GM18858 (cell line): ENCODE measurements around the gene KDM3B.
"Not testable (repeated sequence)": the region's sequence is repeated elsewhere in the genome, so short reads cannot be mapped to it uniquely, and the experiment has no call there.

Experiments
- ATAC-seq: cut with Tn5 transposase; IDR thresholded peaks from one replicate; pipeline ENCODE4 v1.9.1; 2021; ENCODE audit not compliant: unreplicated experiment

The KDM3B gene

GRCh38 chr5:138465261-138466124 lies 113.0 kb downstream of the KDM3B start, which contains the start of gene EGR1:
EGR1 (plus strand) TSS chr5:138465479; CDS start chr5:138465762, 283 bp downstream.
- ATAC-seq = peak; percentile 36

- no peak for ATAC-seq
Measured at GRCh38 chr5:138466125-138466899, 113.8 kb downstream of the KDM3B start.

DNA sequence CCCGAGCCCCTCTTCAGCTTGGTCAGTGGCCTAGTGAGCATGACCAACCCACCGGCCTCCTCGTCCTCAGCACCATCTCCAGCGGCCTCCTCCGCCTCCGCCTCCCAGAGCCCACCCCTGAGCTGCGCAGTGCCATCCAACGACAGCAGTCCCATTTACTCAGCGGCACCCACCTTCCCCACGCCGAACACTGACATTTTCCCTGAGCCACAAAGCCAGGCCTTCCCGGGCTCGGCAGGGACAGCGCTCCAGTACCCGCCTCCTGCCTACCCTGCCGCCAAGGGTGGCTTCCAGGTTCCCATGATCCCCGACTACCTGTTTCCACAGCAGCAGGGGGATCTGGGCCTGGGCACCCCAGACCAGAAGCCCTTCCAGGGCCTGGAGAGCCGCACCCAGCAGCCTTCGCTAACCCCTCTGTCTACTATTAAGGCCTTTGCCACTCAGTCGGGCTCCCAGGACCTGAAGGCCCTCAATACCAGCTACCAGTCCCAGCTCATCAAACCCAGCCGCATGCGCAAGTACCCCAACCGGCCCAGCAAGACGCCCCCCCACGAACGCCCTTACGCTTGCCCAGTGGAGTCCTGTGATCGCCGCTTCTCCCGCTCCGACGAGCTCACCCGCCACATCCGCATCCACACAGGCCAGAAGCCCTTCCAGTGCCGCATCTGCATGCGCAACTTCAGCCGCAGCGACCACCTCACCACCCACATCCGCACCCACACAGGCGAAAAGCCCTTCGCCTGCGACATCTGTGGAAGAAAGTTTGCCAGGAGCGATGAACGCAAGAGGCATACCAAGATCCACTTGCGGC lies 114.6 kb downstream of the KDM3B start:
- ATAC-seq = no peak

DNA sequence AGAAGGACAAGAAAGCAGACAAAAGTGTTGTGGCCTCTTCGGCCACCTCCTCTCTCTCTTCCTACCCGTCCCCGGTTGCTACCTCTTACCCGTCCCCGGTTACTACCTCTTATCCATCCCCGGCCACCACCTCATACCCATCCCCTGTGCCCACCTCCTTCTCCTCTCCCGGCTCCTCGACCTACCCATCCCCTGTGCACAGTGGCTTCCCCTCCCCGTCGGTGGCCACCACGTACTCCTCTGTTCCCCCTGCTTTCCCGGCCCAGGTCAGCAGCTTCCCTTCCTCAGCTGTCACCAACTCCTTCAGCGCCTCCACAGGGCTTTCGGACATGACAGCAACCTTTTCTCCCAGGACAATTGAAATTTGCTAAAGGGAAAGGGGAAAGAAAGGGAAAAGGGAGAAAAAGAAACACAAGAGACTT lies 115.2 kb downstream of the KDM3B start:
- no peak for ATAC-seq

DNA sequence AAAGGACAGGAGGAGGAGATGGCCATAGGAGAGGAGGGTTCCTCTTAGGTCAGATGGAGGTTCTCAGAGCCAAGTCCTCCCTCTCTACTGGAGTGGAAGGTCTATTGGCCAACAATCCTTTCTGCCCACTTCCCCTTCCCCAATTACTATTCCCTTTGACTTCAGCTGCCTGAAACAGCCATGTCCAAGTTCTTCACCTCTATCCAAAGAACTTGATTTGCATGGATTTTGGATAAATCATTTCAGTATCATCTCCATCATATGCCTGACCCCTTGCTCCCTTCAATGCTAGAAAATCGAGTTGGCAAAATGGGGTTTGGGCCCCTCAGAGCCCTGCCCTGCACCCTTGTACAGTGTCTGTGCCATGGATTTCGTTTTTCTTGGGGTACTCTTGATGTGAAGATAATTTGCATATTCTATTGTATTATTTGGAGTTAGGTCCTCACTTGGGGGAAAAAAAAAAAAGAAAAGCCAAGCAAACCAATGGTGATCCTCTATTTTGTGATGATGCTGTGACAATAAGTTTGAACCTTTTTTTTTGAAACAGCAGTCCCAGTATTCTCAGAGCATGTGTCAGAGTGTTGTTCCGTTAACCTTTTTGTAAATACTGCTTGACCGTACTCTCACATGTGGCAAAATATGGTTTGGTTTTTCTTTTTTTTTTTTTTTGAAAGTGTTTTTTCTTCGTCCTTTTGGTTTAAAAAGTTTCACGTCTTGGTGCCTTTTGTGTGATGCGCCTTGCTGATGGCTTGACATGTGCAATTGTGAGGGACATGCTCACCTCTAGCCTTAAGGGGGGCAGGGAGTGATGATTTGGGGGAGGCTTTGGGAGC lies 115.9 kb downstream of the KDM3B start:
- no peak for ATAC-seq

- no peak for ATAC-seq
Measured at GRCh38 chr5:138468966-138469539, 116.6 kb downstream of the KDM3B start.

DNA sequence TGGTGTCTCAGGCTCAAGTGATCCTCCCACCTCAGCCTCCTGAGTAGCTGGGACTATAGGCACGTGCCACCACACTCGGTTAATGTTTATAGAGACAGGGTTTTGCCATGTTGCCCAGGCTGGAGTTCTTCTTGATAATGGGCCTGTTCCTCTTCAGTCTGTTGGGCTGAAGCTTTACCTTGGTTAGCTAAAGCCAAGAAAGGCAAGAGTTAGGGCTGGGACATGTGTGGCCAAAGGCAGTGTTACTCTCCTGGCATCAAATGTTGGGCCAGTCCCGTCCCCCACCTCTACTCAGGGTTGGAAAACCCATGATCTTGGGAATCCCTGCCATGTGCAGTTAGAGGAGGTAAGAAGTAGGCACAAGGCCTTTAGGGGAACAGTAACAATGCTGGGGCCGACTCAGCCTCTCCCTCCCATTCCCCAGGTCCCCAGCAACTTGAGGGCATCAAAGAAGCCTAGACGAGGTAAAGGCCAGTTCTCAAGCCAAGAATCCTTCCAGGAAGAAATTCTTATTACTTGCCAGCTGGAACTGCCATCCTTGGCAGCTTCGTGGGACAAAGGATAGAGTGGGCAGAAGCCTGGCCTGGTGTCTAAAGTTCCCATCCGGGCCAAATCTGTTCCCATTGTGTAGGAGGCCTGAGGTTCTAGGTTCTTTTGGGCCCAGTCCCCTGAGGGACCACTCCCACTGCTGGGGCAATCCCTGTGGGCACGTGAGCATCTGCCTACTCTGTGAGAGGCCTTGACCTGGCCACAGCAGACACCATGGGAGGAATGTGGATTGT lies 117.2 kb downstream of the KDM3B start:
- ATAC-seq = no peak

GRCh38 chr5:138470322-138471051 lies 118.0 kb downstream of the KDM3B start:
- ATAC-seq = no peak

- ATAC-seq = no peak
Measured at GRCh38 chr5:138471052-138471361, 118.5 kb downstream of the KDM3B start.

- ATAC-seq = no peak
Measured at GRCh38 chr5:138472353-138472752, 119.9 kb downstream of the KDM3B start.

DNA sequence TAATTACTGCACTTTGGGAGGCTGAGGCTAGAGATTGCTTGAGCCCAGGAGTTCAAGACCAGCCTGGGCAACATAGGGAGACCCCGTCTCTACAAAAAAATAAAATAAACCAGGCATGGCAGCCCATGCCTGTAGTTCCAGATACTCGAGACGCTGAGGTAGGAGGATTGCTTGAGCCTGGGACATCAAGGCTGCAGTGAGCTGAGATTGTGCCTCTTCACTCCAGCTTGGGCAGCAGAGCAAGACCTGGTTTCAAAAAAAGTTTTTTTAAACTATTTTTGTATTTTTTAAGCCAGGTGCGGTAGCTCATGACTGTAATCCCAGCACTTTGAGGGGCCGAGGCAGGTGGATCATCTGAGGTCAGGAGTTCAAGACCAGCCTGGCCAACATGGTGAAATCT lies 120.7 kb downstream of the KDM3B start:
- not testable (repeated sequence) for ATAC-seq

GRCh38 chr5:138476918-138477317 lies 124.4 kb downstream of the KDM3B start:
- ATAC-seq = no peak

- no peak for ATAC-seq
Measured at GRCh38 chr5:138482638-138483037, 130.2 kb downstream of the KDM3B start.
